Ishikawa (cell line): ENCODE results near the gene DBT.

ENCODE experiments used
- CEBPB ChIP-seq: IDR thresholded peaks from 2 replicates; pipeline ENCODE4 v1.6.1; 2012
- CREB1 ChIP-seq: IDR thresholded peaks from 2 replicates; pipeline ENCODE4 v1.6.1; 2012; ENCODE audit warnings: low read depth
- EGR1 ChIP-seq: IDR thresholded peaks from 2 replicates; pipeline ENCODE4 v1.6.1; 2012
- EP300 ChIP-seq: IDR thresholded peaks from 2 replicates; pipeline ENCODE4 v1.6.1; 2012; ENCODE audit warnings: borderline replicate concordance
- MAX ChIP-seq: IDR thresholded peaks from 2 replicates; pipeline ENCODE4 v1.6.1; 2012
- NFIC ChIP-seq: IDR thresholded peaks from 2 replicates; pipeline ENCODE4 v1.6.1; 2012
- RAD21 ChIP-seq: IDR thresholded peaks from 2 replicates; pipeline ENCODE4 v1.6.1; 2012; ENCODE audit warnings: low read depth
- REST ChIP-seq: IDR thresholded peaks from 2 replicates; pipeline ENCODE4 v1.6.1; 2012; ENCODE audit warnings: low read depth, mild to moderate bottlenecking
- TAF1 ChIP-seq: IDR thresholded peaks from 2 replicates; pipeline ENCODE4 v1.6.1; 2012; ENCODE audit warnings: low read depth, mild to moderate bottlenecking
- TEAD4 ChIP-seq: IDR thresholded peaks from 2 replicates; pipeline ENCODE4 v1.6.1; 2012
- YY1 ChIP-seq: IDR thresholded peaks from 2 replicates; pipeline ENCODE4 v1.6.1; 2012; ENCODE audit warnings: low read depth

- TF ChIP-seq EP300 (no peak), CEBPB (no peak), EGR1 (no peak), MAX (no peak), TAF1 (no peak), REST (no peak), NFIC (no peak), TEAD4 (no peak), CREB1 (no peak), RAD21 (no peak), YY1 (no peak)
Measured at GRCh38 chr1:100239961-100240360, 9.7 kb downstream of the DBT start.
